ENCODE data around the gene GBP2.
"Not testable (repeated sequence)": the region's sequence is repeated elsewhere in the genome, so short reads cannot be mapped to it uniquely, and the experiment has no call there.

The GBP2 gene

DNA sequence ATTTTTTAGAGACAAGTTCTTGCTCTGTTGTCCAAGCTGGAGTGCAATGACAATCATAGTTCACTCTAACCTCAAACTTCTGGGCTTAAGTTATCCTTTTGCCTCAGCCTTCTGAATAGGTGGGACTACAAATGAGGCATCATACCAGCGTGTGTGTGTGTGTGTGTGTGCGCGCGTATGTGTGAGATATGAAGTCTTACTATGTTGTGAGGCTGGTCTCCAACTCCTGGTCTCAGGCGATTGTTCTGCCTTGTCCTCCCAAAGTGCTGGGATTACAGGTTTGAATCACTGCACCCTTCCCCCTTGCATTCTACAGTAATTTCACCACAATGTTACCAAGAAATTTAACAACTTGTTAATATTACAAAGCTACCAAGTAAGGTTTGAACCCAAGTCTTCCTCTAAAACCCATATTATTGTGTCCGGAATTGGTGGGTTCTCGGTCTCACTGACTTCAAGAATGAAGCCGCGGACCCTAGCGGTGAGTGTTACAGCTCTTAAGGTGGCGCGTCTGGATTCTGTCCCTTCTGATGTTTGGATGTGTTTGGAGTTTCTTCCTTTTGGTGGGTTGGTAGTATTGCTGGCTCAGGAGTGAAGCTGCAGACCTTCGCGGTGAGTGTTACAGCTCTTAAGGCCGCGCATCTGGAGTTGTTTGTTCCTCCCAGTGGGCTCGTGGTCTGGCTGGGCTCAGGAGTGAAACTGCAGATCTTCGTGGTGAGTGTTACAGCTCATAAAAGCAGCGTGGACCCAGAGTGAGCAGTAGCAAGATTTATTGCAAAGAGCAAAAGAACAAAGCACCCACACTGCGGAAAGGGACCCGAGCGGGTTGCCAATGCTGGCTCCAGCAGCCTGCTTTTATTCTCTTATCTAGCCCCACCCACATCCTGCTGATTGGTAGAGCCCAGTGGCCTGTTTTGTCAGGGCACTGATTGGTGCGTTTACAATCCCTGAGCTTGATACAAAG lies 970 bp upstream of the GBP2 start:
- peak; percentile 20 for DNase-seq (ENCODE audit: low read depth)

DNA sequence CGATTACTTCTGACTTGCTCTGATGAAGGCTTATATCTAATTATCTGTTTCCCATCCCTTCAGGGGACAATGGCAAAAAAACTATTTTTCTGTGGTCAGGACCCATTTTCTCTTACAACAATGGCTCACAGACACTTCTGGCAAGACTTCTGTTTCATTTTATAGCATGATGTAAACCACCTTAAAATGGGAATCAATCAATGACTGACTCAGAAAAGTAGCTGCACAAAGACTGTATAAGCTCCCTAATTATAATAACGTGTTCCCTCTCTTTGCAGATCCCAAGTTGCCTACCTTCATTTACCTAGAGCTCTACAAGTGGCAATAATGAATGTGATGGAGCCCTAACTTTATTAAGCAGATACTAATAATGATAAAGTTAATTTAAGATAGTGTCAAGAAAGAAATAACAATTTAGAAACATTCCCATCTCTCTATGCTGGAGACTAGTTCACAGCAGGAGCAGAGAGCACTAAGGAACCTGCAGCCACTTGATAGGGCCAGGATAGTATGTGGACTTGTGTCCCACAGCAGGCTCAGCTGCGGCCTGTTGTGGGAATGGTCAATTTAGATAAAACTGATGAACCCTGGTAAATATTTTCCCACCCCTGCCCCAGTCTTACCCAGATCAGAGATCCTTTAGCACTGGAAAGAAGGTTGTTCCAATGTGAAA lies 538 bp downstream of the GBP2 start:
- peak; percentile 14 for DNase-seq (ENCODE audit: low read depth)

DNA sequence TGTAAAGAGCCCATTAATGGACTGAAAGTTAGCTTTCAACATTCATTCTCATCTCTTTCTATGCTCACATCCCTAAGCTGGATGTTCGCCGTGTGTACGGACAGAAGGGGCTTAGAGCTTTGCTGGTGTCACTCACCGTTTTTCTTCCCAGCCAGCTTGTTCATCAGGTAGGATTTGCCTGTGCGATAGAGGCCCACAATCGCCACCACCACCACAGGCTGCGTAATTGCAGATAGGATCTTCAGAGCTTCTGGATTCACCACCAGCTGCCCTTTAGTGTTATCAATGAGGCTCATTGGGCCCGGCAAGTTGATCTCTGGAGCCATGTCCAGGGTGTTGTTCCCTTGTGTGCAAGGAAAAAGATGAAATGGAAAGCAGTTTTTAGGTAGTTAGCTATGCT lies 4.3 kb downstream of the GBP2 start:
- DNase-seq (ENCODE audit: low read depth) = no peak

DNA sequence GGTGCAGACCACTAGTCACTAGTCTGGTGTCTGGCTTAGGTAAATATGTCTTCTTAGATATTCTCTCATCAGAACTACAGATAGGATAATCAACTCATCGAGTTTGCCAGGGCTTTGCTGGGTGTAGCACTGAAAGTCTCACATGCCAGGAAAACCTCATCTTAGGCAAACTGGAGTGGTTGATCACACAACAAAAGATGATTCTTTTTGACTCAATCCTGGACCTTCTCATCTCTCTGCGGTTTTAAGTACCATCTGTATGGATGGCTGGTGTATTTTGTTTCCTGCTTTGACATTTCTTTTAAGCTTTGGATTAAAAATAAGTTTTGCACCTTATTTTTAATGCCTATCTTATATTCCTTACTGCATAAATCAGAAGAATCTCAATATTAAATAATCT lies 11.3 kb downstream of the GBP2 start:
- no peak for DNase-seq (ENCODE audit: low read depth)

DNA sequence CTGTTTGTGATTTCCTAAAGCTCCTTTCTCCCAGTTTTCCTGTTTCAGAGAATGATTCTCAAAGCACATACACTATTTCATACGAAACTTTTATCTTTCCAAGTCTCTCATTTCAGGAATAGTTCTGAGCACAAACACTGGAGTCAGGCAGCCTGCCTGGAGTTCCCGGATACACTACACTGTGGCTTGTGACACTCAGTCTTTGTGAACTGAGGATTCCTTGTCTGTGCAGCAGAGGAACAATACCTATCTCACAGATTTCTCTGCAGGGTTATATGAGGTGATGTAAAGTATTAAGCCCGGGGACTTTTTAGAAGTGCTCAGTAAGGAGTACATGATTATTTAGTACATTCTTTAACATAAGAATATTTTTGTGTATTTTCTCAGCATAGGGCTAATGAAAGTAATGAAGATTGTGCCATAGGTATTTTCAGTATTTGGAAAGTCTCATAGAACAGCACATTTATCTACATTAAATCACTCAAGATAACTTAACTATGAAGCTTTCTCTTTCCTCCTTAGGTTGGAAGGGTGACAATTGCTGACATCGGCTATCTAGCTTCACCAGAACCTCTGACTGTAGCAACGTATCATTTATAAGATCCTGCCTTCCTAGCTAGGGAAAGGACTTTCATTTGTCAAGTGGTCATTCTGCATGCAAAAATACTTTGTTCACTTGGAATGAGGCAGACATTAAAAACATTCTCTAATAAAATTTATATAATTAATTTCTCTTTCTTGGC lies 12.9 kb downstream of the GBP2 start:
- no peak for DNase-seq (ENCODE audit: low read depth)

DNA sequence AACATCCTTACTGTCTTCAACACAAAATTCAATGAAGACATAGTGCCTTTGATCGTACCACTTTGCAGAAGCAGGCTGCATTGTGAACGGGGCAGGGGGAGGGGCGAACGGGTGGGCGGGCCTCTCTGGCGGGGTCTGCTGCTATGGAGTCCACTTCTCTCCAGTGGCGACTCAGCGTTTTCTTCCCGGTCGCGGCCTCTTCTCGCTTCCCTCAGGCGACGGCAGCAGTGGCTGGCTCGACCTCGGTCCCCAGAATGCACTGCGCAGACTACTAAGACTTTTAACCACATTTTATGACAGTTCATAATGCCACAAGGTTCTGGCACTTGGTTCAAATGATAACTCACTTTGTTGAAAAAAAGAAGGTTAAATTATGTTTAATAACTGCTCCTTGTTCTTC lies 21.2 kb downstream of the GBP2 start:
- DNase-seq (ENCODE audit: low read depth) = no peak

DNA sequence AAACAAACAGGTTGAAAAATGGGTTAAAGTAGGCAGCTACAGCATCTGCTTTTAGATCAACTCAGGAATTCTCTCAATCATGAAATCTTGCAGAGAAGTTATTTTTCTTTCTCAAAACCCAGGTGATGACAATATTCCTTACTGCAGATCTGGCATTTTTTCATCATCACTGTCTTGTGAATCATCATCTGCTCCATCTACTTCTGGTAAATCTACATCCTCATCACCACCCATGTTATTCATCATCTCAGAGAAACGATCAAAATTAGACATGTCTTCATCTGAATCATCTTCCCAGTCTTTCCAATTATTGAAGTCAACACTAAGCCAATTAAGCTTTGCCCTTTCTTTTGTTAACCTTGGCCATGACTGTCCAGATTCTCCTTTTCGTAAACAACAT lies 21.8 kb downstream of the GBP2 start:
- DNase-seq (ENCODE audit: low read depth) = peak; percentile 4

DNA sequence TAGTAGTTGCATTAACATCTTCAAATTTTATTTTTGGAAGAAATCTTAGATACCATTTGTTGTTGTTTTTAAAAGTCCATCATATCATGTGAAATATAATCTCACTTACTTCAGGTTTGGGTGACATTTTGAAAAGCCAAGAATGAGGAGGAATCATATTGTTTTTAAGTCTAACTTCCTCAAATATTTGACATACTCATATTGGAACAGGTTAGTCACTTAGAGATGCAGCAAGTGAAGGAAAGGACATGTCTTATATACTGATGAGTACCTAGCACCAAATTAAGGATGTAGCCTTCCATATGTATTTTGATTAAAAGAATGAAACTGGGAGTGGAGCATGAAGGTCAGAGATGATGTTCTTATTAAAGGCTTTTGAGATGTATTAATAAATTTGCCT lies 23.9 kb downstream of the GBP2 start:
- no peak for DNase-seq (ENCODE audit: low read depth)

DNA sequence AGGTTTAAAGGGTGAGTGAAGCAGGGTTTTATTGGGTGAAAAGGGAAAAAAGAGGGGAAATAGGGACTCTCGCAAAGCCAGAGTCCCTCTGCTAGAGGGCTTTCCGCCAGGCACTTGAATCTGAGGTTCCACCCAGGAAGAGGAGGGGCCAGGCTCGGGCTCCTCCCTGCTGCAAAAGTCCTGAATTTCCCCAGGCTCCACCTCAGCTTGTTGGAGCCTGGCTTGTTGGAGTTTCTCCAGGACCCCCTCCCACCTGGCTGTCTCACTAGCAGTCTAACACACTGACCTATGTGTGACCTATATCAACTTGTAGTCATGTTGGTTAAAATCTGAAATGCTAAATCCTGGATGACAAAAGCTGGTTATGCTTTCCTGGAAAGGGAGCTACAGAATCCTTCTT lies 25.5 kb downstream of the GBP2 start:
- DNase-seq (ENCODE audit: low read depth) = no peak

DNA sequence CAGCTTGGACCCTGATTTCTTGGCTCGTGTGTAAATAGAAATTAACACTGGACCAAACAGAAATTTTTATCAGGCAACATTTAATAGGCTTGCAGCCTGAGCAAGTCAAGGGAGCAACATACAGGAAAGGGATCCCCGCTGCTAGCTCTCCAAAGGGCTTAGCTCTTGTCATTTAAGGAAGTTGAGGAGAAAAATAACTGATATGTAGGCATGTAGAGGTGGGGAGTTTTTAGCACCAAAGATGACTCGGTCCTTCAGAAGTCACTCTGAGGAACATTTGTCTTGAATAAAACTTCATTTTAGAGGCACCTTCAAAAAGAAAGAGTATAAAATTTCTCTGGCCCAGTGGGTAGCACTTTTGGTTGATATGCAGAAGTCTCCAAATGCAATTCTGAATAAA lies 27.1 kb downstream of the GBP2 start:
- DNase-seq (ENCODE audit: low read depth) = no peak

DNA sequence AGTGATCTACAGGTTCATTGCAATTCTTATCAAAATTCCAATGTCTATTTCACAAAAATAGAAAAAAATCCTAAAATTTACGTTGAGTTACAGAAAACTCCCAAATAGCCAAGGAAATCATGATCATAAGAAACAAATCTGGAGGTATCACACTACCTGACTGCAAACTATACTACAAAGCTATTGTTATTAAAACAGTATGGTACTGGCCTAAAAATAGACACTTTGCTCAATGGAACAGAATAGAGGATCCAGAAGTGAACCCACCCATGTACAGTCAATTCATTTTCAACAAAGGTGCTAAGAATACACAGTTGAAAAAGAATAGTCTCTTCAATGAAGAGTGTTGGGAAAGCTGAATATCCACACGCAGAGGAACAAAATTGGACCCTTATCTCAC lies 30.2 kb downstream of the GBP2 start:
- DNase-seq (ENCODE audit: low read depth) = no peak

DNA sequence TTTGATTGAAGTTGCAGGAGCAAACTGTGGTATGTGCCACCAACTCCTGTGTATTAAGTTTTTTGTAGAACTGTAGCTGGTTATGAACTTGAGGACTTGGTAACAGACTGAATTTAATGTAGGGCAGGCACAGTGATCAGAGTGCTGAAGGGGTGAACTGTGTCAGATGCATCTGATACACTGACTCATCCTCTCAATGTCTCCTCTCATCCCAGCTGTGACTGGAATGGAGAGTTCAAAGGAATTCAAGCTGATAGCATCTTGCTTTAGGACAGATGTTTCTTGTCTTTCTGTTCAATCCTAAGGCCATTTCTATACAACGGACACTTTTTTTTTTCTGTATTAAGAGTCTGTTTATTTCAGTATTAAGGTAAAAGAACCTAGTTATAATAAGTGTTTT lies 36.0 kb downstream of the GBP2 start:
- DNase-seq (ENCODE audit: low read depth) = peak; percentile 1

DNA sequence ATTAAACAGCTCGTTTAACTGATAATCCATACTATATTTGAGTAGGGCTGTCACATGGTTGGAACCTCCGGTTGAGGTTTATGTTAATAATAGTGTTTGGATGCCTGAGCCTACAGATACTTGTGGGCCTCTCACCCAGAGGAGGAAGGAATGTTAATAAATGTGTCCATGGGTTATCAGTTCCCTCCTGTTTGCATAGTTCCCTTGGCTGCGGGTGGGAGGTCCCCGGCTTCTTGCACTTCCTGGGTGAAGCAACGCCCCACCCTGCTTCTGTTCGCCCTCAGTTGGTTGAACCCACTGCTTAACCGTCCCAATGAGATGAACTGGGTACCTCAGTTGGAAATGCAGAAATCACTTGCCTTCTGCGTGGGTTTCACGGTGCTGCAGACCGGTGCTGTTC lies 37.3 kb downstream of the GBP2 start:
- no peak for DNase-seq (ENCODE audit: low read depth)

DNA sequence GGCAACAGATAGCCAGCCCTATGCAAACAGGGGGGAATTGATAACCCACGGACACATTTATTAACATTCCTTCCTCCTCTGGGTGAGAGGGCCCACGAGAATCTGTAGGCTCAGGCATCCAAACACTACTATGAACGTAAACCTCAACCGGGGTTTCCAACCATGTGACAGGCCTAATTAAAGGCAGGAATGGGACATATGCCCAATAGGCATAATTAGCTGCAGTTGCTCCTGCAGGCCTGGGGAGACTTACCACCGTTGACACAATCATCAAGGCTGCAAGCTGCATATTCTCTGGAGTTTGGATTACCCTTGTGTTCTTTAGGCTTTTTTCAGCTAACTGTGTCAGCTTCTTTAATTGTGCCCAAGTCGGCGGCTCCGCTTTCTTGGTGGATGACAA lies 38.7 kb downstream of the GBP2 start:
- no peak for DNase-seq (ENCODE audit: low read depth)

DNA sequence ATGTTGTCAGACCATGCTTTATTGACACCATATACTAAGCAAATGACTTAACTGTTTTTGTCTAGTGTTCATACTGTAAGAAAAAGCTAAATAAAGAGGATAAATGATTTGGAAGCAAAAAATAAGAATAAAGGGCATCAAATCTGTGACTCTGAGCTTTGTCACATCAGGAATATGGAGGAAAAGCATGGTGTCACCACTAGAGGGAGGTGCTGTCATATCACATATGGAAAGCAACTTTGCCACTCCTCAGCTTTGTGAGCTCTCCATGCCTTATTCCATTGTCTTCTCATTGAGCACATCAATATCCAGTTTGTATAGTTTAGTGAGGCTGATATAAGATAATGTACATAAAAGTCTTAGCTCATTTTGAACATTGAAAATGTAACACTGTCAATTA lies 40.1 kb downstream of the GBP2 start:
- DNase-seq (ENCODE audit: low read depth) = peak; percentile 41

DNA sequence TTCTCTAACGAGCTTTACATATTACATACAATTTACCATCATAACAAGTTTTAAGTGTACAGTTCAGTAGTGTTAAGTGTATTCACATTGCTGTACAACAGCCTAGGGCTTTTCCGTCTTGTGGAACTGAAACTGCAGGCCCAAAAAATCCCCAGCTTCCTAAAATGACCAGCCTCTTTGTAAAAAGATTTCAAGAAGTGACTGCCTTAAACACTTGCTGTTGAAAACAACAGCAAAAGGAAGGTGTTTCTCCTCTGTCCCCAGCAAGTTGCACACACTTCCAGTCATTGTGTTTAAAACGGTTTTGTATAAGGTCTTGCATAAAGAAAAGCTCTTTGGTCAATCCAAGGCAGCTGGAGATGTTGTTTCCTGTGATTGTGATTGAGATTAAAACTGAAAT lies 44.9 kb downstream of the GBP2 start:
- DNase-seq (ENCODE audit: low read depth) = no peak

DNA sequence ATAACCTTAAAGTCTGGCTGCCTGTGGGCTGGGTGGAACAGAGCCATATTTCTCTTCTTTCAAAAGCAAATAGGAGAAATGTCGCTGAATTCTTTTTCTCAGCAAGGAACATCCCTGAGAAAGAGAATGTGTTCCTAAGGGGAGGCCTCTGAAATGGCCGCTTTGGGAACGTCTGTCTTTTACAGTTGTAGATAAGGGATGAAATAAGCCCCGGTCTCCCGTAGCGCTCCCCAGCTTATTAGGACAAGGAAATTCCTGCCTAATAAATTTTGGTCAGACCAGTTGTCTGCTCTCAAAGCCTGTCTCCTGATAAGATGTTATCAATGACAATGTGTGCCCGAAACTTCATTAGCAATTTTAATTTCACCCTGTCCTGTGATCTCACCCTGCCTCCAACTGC lies 45.8 kb downstream of the GBP2 start:
- DNase-seq (ENCODE audit: low read depth) = not testable (repeated sequence)

DNA sequence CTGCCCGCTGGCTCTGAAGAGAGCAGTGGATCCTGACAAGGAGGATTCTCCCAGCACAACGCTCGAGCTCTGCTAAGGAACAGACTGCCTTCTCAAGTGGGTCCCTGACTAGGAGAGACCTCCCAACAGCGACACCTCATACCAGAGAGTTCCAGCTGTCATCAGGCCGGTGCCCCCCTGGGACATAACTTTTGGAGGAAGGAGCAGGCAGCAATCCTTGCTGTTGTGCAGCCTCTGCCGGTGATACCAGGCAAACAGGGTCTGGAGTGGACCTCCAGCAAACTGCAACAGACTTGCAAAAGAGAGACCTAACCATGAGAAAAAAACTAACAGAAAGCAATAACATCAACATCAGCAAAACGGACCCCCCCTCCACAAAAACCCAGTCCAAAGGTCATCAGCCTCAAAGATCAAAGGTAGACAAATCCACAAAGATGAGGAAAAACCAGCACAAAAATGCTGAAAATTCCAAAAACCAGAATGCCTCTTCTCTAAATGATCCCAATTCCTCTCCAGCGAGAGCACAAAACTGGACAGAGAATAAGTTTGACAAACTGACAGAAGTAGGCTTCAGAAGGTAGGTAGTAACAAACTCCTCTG lies 53.3 kb downstream of the GBP2 start:
- not testable (repeated sequence) for DNase-seq (ENCODE audit: low read depth)

DNA sequence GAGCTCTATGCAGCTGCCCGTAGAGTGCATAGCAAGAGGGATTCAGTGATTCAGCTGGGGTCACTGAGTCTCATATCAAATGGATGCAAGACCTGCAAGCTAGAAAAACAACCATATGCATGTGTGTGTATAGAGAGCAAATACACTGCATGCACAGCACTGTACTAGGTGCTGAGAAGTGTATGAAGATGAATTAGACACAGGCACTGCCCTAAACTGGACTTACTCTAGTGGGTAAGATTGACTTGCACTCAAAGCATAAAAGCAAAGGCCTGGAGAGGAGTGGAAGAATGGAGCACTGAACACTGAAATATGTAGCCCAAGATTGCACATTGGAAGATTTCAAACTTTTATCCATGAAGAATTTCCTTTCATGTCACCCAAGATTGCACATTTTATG lies 55.4 kb downstream of the GBP2 start:
- DNase-seq (ENCODE audit: low read depth) = no peak

DNA sequence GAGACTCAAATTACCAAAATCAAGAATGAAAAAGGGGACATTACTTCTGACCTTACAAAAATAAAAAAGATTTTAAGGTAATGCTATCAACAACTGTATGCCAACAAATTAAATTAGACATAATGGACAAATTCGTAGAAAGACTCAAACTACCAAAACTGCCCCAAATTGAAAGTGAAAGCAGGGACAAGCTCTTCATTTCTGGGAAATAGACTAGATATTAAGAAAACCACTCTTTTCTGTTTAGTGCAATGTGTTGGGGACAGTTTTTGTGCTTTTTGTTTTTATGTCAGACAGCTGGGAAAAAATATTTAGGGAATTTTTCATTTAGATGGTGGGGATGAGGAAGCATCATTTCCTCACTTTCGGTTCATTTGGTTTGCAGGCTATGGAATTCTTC lies 56.0 kb downstream of the GBP2 start:
- no peak for DNase-seq (ENCODE audit: low read depth)

DNA sequence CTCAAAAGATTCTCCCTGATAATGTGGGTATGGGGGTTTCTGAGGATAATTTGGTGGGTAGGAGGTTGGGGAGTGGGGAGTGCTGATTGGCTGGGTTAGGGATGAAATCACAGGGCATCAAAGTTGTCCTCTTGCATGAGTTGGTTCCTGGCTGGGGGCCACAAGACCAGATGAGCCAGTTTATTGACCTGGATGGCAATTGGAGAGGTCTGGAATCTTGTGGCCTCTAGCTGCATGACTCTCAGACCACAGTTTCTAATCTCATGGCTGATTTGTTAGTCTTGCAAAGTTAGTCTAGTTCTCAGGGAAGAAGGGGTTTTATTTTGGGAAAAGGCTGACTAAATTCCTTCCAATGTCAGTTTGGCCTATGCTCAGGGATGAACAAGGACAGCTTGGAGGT lies 57.6 kb downstream of the GBP2 start:
- peak; percentile 74 for DNase-seq (ENCODE audit: low read depth)

DNA sequence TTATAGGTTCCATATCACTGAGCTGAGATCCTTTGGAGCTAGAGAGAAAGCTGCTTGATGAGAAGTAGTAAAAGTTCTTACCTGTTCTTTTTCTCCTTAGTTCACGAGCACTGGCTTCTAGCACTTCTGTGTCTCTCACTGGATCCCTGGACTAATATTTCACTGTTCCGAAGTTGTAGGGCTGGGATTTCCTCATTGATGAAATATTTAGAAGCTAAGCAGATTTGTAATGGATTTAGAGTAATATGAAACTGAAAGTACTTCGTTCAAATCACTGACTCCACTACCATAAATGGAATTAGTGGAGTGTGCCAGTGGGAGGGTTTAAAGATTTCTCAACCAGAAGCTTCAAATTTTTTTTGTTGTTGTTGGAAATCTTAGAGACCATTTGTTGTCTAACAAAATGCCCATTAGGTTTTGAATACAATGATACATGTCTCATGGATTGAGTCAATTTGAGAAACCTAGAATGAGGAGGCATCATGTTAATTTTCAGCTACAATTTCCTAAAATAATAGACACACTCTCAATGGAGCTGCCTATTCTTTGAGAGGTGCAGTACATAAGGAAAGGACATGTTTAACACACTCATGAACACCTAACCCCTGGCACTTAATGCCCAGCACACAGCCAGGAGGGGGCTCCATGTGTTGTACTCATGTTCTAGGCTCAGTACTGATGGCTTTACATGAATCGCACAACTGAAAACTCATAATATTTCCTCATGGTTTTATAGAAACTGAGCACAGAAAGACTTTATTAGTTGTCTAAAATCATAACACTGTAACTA lies 60.6 kb downstream of the GBP2 start, which contains the start of gene GBP1:
Gene GBP1, minus strand, starts transcription at position 130 of the 790 bp plus-strand sequence. CDS start 1,974 bp downstream, outside the sequence.
- peak; percentile 95 for DNase-seq (ENCODE audit: low read depth)
